ENCODE data around the gene FOXA1.
"Not testable (repeated sequence)": the region's sequence is repeated elsewhere in the genome, so short reads cannot be mapped to it uniquely, and the experiment has no call there.

Gene FOXA1

GRCh38 chr14:37566811-37567371 is 28.2 kb downstream of the FOXA1 start:
- TF ChIP-seq, protein P1, sequence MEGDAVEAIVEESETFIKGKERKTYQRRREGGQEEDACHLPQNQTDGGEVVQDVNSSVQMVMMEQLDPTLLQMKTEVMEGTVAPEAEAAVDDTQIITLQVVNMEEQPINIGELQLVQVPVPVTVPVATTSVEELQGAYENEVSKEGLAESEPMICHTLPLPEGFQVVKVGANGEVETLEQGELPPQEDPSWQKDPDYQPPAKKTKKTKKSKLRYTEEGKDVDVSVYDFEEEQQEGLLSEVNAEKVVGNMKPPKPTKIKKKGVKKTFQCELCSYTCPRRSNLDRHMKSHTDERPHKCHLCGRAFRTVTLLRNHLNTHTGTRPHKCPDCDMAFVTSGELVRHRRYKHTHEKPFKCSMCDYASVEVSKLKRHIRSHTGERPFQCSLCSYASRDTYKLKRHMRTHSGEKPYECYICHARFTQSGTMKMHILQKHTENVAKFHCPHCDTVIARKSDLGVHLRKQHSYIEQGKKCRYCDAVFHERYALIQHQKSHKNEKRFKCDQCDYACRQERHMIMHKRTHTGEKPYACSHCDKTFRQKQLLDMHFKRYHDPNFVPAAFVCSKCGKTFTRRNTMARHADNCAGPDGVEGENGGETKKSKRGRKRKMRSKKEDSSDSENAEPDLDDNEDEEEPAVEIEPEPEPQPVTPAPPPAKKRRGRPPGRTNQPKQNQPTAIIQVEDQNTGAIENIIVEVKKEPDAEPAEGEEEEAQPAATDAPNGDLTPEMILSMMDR (IDR thresholded peaks at IDR 0.05; ENCODE audit: low read depth, low read length): no peak
- DNase-seq (ENCODE audit: extremely low read depth, low read depth): no peak

DNA sequence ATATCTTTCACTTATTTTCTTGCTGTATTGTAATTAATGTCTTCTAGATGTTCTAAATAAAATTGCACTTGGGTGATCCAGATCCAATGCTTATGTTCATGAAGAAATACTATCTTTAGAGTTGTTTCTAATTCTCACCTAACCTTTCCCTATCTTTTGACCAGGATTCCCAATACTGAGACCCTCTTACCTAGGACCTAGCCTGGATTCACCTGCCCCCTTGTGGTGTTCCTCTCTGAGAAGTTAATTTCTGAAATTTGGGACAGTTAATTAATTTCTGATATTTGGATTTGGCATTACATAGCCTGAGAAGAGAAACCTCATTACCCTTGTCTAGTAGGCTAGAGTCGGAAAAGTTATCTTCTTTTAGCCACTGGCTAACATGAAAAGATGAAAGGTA is 29.5 kb downstream of the FOXA1 start:
- DNase-seq (ENCODE audit: extremely low read depth, low read depth): no peak
- TF ChIP-seq, protein P1 (IDR thresholded peaks at IDR 0.05; ENCODE audit: low read depth, low read length): peak; percentile 12

DNA sequence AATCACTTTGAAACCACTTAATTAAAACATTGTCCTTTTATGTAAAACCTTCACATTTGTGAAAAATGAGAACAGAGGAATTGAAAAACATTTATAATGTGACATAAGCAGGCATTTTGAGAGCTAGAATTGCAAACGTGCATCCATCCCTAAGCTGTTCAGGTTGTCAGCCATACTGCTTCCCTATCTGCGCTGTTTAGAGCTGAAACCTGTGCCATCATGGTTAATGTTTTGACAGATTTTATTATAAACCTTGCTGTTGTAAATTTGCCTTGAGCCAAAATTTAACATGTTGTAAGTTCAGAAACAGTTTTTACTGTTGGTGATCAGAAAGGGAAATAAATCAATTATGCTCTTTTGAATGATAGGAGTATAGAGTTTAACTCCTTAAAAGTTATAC is 31.9 kb downstream of the FOXA1 start:
- TF ChIP-seq, protein P1 (IDR thresholded peaks at IDR 0.05; ENCODE audit: low read depth, low read length): no peak
- no peak for DNase-seq (ENCODE audit: extremely low read depth, low read depth)

DNA sequence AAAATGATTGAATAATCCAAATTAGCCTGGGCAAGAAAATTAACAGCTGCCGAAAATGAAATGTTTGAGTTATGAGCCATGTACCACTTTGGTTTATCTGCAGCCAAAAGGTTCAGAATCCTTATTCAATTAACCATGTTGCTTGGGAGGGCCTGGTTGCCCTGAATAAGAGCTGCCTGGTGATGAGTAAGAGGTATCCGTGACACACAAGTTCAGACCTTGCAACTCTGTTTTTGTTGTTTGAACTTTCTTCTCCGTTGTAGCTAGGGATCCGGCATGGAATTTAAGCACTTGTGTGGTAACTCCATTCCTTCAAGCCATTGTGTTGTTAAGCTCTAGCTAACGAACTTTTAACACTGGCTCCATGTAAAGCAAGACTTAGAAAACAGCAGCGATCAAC is 35.7 kb downstream of the FOXA1 start:
- TF ChIP-seq, protein P1 (IDR thresholded peaks at IDR 0.05; ENCODE audit: low read depth, low read length): no peak
- DNase-seq (ENCODE audit: extremely low read depth, low read depth): no peak

GRCh38 chr14:37558740-37559139 is 36.3 kb downstream of the FOXA1 start:
- TF ChIP-seq, protein P1 (IDR thresholded peaks at IDR 0.05; ENCODE audit: low read depth, low read length): no peak
- no peak for DNase-seq (ENCODE audit: extremely low read depth, low read depth)

GRCh38 chr14:37555596-37555995 is 39.5 kb downstream of the FOXA1 start:
- not testable (repeated sequence) for DNase-seq (ENCODE audit: extremely low read depth, low read depth)

- TF ChIP-seq, protein P1 (IDR thresholded peaks at IDR 0.05; ENCODE audit: low read depth, low read length): no peak
Observed at GRCh38 chr14:37553935-37554550, 41.0 kb downstream of the FOXA1 start.

DNA sequence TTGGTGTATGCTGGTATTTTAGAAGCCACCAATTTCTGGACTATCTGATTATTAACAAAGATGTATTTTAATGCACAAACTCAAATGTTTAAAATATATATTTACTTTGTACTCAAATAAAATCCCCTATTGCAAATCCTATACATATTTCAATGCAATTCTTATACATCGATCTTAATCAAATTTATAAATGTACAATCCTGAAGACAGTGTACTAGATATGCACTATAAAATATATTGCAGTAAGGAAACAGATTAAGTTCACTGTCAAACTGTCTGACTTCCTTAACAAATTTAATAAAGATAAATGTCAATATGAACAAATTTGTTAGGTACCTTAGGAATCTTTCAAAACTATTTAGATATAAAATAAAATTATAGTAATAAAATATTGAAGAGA is 43.9 kb downstream of the FOXA1 start:
- DNase-seq (ENCODE audit: extremely low read depth, low read depth): no peak

More at GRCh38 chr14:37553935-37554550, 41.0 kb downstream of the FOXA1 start:
- DNase-seq (ENCODE audit: extremely low read depth, low read depth): no peak

More for the DNA sequence above, 43.9 kb downstream of the FOXA1 start:
- TF ChIP-seq, protein P1 (IDR thresholded peaks at IDR 0.05; ENCODE audit: low read depth, low read length): no peak
